Stimulated activated CD4-positive, alpha-beta T cell treated with anti-CD3 and anti-CD28 coated beads, Interleukin-12 subunit alpha, Interleukin-12 subunit beta, amount 100 ng/mL, for 24 hours (primary cell): ENCODE data around the gene PRKCQ.

ENCODE experiments used
- DNase-seq, 2 experiments: peaks; one replicate each; pipeline ENCODE4 v3.0.0-alpha.2; 2020; ENCODE audit warnings: low read depth in 2 of 2

The PRKCQ gene

GRCh38 chr10:6579904-6580278 lies at the start of gene PRKCQ:
TSS of gene PRKCQ (minus strand) at chr10:6580276. CDS start at chr10:6515135, 65,141 bp downstream.
- DNase-seq = no peak

GRCh38 chr10:6625428-6625827 lies 45.4 kb upstream of the PRKCQ start:
- no peak for DNase-seq

- no peak for DNase-seq
Observed at GRCh38 chr10:6624392-6624791, 44.3 kb upstream of the PRKCQ start.

- no peak for DNase-seq
Observed at GRCh38 chr10:6622921-6623320, 42.8 kb upstream of the PRKCQ start.

GRCh38 chr10:6621536-6621935 lies 41.5 kb upstream of the PRKCQ start:
- DNase-seq = no peak

GRCh38 chr10:6619660-6620059 lies 39.6 kb upstream of the PRKCQ start:
- DNase-seq = no peak

- no peak for DNase-seq
Observed at GRCh38 chr10:6618340-6618739, 38.3 kb upstream of the PRKCQ start.

- no peak for DNase-seq
Observed at GRCh38 chr10:6617309-6618076, 37.4 kb upstream of the PRKCQ start.

GRCh38 chr10:6615971-6616370 lies 35.9 kb upstream of the PRKCQ start:
- no peak for DNase-seq

GRCh38 chr10:6612371-6612770 lies 32.3 kb upstream of the PRKCQ start:
- no peak for DNase-seq

- no peak for DNase-seq
Observed at GRCh38 chr10:6610647-6611046, 30.6 kb upstream of the PRKCQ start.

- no peak for DNase-seq
Observed at GRCh38 chr10:6609625-6610024, 29.5 kb upstream of the PRKCQ start.

GRCh38 chr10:6607778-6608177 lies 27.7 kb upstream of the PRKCQ start:
- no peak for DNase-seq

- DNase-seq = no peak
Observed at GRCh38 chr10:6607182-6607581, 27.1 kb upstream of the PRKCQ start.

- no peak for DNase-seq
Observed at GRCh38 chr10:6603142-6604125, 23.4 kb upstream of the PRKCQ start.

GRCh38 chr10:6602700-6603084 lies 22.6 kb upstream of the PRKCQ start:
- DNase-seq = no peak

GRCh38 chr10:6602026-6602699 lies 22.1 kb upstream of the PRKCQ start:
- DNase-seq = no peak

GRCh38 chr10:6601246-6601805 lies 21.2 kb upstream of the PRKCQ start:
- DNase-seq = no peak

GRCh38 chr10:6600224-6600987 lies 20.3 kb upstream of the PRKCQ start:
- DNase-seq = no peak

- DNase-seq = no peak
Observed at GRCh38 chr10:6598679-6599078, 18.6 kb upstream of the PRKCQ start.

GRCh38 chr10:6597478-6597877 lies 17.4 kb upstream of the PRKCQ start:
- no peak for DNase-seq
